HT1080 (cell line): ENCODE measurements around the gene COL3A1. TPM values are rescaled to one million over a fixed set of nuclear protein-coding genes. Genes with fewer than 3 reads are reported as not detected.

Experiments
- small RNA-seq: library from RNA; depleted of rRNA; stranded (forward); fragments of <200 nt; gene quantifications from one replicate; pipeline ENCODE3, GENCODE V24; 2014
- total RNA-seq: library from RNA; depleted of rRNA; stranded (reverse); fragments of >200 nt; shearing (Covaris generic); gene quantifications from 2 replicates; pipeline ENCODE4 v1.2.3, GENCODE V29; 2014; rRNA removed

COL3A1 gene
- total RNA-seq, 1 experiment from 2014 or later = not detected

Small RNAs within 50 kb of the gene (small RNA-seq; reads per million reads assigned to genes)
- gene MIR1245A = not detected

Other genes with a start within 250 kb of the COL3A1 start
- 0.66 and 1.0 TPM in 2 replicates for gene COL5A2, start 205.4 kb downstream of the COL3A1 start, total RNA-seq